ENCODE data around the gene ZDHHC7. TPM values are rescaled to one million over a fixed set of nuclear protein-coding genes. Genes with fewer than 3 reads are reported as not detected.

ZDHHC7 gene
- polyA plus RNA-seq, 2 of the 4 experiments (the other 2 are of a cell fraction): 42.3 to 58.0 TPM

GRCh38 chr16:84986879-84987278, 24.5 kb downstream of the ZDHHC7 start:
- H3K4me3 ChIP-seq: no peak overlapping the region
- 100% methylated on average over 1 of the region's 1 CpG for WGBS (ENCODE audit: missing lambda C conversion rate)
- TF ChIP-seq MAZ (IDR thresholded peaks at IDR 0.05; ENCODE audit: borderline replicate concordance, low read depth, low read length) (no peak), RFX5 (IDR thresholded peaks at IDR 0.05) (no peak), TFCP2L1 (CRISPR knock-in tag; IDR thresholded peaks at IDR 0.05) (no peak), PHF8 (IDR thresholded peaks at IDR 0.05; ENCODE audit: borderline replicate concordance, low read depth) (no peak), KDM1A (IDR thresholded peaks at IDR 0.05; ENCODE audit: low read depth) (no peak), JUNB (IDR thresholded peaks at IDR 0.05) (no peak), BHLHE40 (IDR thresholded peaks at IDR 0.05; ENCODE audit: low read depth, low read length) (no peak), RCOR1 (IDR thresholded peaks at IDR 0.05; ENCODE audit: low read depth, low read length) (no peak), ZSCAN20 (CRISPR knock-in tag; IDR thresholded peaks at IDR 0.05) (no peak), NPAS2 (CRISPR knock-in tag; IDR thresholded peaks at IDR 0.05; ENCODE audit: borderline replicate concordance) (no peak), RAD21 (conservative IDR thresholded peaks at IDR 0.05 in 1 of 2, IDR thresholded peaks at IDR 0.05 in 1 of 2) (no peak), JUN (IDR thresholded peaks at IDR 0.05) (no peak), RARB (CRISPR knock-in tag; IDR thresholded peaks at IDR 0.05) (no peak), POLR2AphosphoS2 (conservative IDR thresholded peaks at IDR 0.05; ENCODE audit: low read length) (no peak)
- TF ChIP-seq, protein P1, sequence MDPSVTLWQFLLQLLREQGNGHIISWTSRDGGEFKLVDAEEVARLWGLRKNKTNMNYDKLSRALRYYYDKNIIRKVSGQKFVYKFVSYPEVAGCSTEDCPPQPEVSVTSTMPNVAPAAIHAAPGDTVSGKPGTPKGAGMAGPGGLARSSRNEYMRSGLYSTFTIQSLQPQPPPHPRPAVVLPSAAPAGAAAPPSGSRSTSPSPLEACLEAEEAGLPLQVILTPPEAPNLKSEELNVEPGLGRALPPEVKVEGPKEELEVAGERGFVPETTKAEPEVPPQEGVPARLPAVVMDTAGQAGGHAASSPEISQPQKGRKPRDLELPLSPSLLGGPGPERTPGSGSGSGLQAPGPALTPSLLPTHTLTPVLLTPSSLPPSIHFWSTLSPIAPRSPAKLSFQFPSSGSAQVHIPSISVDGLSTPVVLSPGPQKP (IDR thresholded peaks at IDR 0.05; ENCODE audit: low read depth, low read length): no peak
- H3K27ac ChIP-seq: peak overlapping the region in 1 of 2 experiments; percentile 85; a peak in 4 of 6 replicates
- DNase-seq (ENCODE audit: low read depth in 1 of 2, low spot score in 1 of 2) (no peak), FAIRE-seq (no peak), ATAC-seq (no peak)
- no peaks in the 10 kb centered on the region for H3K9me3 ChIP-seq
- H3K4me2 ChIP-seq: no peak overlapping the region
- CTCF ChIA-PET: interaction anchor here (1.0 to 1.6 kb wide), 2 partner anchors 16 to 40 kb away, joined by 3 to 5 read pairs; partner anchors contain the start of gene KIAA0513
- peaks cover 19% of the 10 kb centered on the region for H3K4me1 ChIP-seq
- POLR2A ChIA-PET: no interaction called here

DNA sequence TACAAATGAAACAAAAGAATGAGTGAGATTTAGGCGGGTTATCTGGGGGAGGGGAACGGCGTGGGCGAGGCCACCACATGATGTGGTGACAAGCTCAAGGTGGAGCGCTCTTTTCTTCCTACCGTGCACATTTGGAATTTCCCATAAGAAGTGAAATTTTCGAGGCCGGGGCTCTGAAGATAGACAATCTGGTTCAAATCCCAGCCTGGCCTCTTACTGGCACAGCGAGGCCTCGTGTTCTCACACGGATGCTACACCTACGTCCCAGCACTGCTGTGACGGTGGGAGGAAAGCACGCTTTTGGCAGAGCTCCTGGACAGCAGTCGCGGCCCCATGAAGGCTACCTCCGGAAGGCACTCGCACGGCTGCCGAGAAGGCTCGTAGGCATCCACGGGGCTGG, 25.2 kb downstream of the ZDHHC7 start:
- TF ChIP-seq PBX3 (IDR thresholded peaks at IDR 0.05): no peak
- no peak for TF ChIP-seq GATA3 (IDR thresholded peaks at IDR 0.05; ENCODE audit: borderline replicate concordance)
- TF ChIP-seq, protein P1 (IDR thresholded peaks at IDR 0.05; ENCODE audit: low read depth, low read length): no peak
- TF ChIP-seq, protein P2, sequence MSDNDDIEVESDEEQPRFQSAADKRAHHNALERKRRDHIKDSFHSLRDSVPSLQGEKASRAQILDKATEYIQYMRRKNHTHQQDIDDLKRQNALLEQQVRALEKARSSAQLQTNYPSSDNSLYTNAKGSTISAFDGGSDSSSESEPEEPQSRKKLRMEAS (IDR thresholded peaks at IDR 0.05): no peak
- TF ChIP-seq CHD4 (IDR thresholded peaks at IDR 0.05; ENCODE audit: borderline replicate concordance): no peak
- TF ChIP-seq HOXB13 (CRISPR knock-in tag; IDR thresholded peaks at IDR 0.05; ENCODE audit: low read depth): no peak
- TF ChIP-seq HDAC2 (IDR thresholded peaks at IDR 0.05): no peak
- TF ChIP-seq TP53 (CRISPR knock-in tag; IDR thresholded peaks at IDR 0.05): no peak
- TF ChIP-seq CBX2 (IDR thresholded peaks at IDR 0.05; ENCODE audit: borderline replicate concordance, low read depth): no peak
- no peak for TF ChIP-seq TFCP2L1 (CRISPR knock-in tag; IDR thresholded peaks at IDR 0.05)
- no peak for TF ChIP-seq ESRRA (IDR thresholded peaks at IDR 0.05; ENCODE audit: borderline replicate concordance, low read length)
- no peak for TF ChIP-seq FOSL2 (IDR thresholded peaks at IDR 0.05)
- TF ChIP-seq FOSL2 (CRISPR knock-in tag; IDR thresholded peaks at IDR 0.05): no peak
- no peak for TF ChIP-seq ATOH8 (CRISPR knock-in tag; IDR thresholded peaks at IDR 0.05; ENCODE audit: low read depth)
- no peak for TF ChIP-seq RFX5 (IDR thresholded peaks at IDR 0.05)
- no peak for TF ChIP-seq CHD2 (IDR thresholded peaks at IDR 0.05; ENCODE audit: low read length, partially characterized antibody)
- TF ChIP-seq JUN (IDR thresholded peaks at IDR 0.05): no peak
- no peak for TF ChIP-seq ZSCAN20 (CRISPR knock-in tag; IDR thresholded peaks at IDR 0.05)
- TF ChIP-seq, protein P3, sequence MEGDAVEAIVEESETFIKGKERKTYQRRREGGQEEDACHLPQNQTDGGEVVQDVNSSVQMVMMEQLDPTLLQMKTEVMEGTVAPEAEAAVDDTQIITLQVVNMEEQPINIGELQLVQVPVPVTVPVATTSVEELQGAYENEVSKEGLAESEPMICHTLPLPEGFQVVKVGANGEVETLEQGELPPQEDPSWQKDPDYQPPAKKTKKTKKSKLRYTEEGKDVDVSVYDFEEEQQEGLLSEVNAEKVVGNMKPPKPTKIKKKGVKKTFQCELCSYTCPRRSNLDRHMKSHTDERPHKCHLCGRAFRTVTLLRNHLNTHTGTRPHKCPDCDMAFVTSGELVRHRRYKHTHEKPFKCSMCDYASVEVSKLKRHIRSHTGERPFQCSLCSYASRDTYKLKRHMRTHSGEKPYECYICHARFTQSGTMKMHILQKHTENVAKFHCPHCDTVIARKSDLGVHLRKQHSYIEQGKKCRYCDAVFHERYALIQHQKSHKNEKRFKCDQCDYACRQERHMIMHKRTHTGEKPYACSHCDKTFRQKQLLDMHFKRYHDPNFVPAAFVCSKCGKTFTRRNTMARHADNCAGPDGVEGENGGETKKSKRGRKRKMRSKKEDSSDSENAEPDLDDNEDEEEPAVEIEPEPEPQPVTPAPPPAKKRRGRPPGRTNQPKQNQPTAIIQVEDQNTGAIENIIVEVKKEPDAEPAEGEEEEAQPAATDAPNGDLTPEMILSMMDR (IDR thresholded peaks at IDR 0.05): no peak
- TF ChIP-seq HOXA7 (CRISPR knock-in tag; IDR thresholded peaks at IDR 0.05): no peak
- DNase-seq (ENCODE audit: low read depth in 1 of 2, low spot score in 1 of 2) (no peak), ATAC-seq (no peak), FAIRE-seq (no peak)
- CTCF ChIA-PET: interaction anchor here (0.6 to 1.6 kb wide), 7 partner anchors 15 to 107 kb away, joined by 3 to 5 read pairs (median 3); partner anchors contain the start of gene KIAA0513
- H3K4me3 ChIP-seq: no peak overlapping the region
- 94% methylated on average over 21 of the region's 22 CpGs for WGBS (ENCODE audit: missing lambda C conversion rate)
- H3K4me1 ChIP-seq: peaks cover 19% of the 10 kb centered on the region
- peak overlapping the region; percentile 48 to 85 for H3K27ac ChIP-seq
- POLR2A ChIA-PET: interaction anchor here (0.6 kb wide), 1 partner anchor 18 kb away, joined by 3 read pairs; no protein-coding TSS in a partner anchor
- peak overlapping the region; percentile 40 for H3K4me2 ChIP-seq
- no peaks in the 10 kb centered on the region for H3K9me3 ChIP-seq
